Measurements from ENCODE around the gene ATL1.
A peak's percentile ranks its signal among the peaks of the same experiment; 100 is the strongest.

The ATL1 gene

GRCh38 chr14:50533241-50533705 lies 26.7 kb upstream of the ATL1 start:
- TF ChIP-seq, protein P1, sequence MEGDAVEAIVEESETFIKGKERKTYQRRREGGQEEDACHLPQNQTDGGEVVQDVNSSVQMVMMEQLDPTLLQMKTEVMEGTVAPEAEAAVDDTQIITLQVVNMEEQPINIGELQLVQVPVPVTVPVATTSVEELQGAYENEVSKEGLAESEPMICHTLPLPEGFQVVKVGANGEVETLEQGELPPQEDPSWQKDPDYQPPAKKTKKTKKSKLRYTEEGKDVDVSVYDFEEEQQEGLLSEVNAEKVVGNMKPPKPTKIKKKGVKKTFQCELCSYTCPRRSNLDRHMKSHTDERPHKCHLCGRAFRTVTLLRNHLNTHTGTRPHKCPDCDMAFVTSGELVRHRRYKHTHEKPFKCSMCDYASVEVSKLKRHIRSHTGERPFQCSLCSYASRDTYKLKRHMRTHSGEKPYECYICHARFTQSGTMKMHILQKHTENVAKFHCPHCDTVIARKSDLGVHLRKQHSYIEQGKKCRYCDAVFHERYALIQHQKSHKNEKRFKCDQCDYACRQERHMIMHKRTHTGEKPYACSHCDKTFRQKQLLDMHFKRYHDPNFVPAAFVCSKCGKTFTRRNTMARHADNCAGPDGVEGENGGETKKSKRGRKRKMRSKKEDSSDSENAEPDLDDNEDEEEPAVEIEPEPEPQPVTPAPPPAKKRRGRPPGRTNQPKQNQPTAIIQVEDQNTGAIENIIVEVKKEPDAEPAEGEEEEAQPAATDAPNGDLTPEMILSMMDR (IDR thresholded peaks at IDR 0.05; ENCODE audit: borderline replicate concordance, extremely low read depth, low read length, poor library complexity, severe bottlenecking) = no peak
- no peak for TF ChIP-seq EZH2 (IDR thresholded peaks at IDR 0.05; ENCODE audit: borderline replicate concordance, low read depth, low read length, severe bottlenecking)
- no peaks in the 10 kb centered on the region for H3K27me3 ChIP-seq (ENCODE audit: insufficient read depth, low read length, poor library complexity)
- H3K9ac ChIP-seq (ENCODE audit: low read depth, low read length) = peak overlapping the region; percentile 87
- no peak overlapping the region for H3K27ac ChIP-seq (ENCODE audit: low read length)
- H3K4me2 ChIP-seq (ENCODE audit: insufficient read depth, low read length) = peak overlapping the region; percentile 98
- H3K36me3 ChIP-seq (ENCODE audit: insufficient read depth, low read length) = peaks cover 11% of the 10 kb centered on the region; the same call in 1 of the 2 replicates
- peaks cover 39% of the 10 kb centered on the region for H3K4me1 ChIP-seq (ENCODE audit: insufficient read depth, low read length)
- H2AFZ ChIP-seq (ENCODE audit: low read depth, low read length) = peak overlapping the region; percentile 100
- H3K4me3 ChIP-seq (ENCODE audit: low read depth in 1 of 2, low read length in 2 of 2) = peak overlapping the region in 1 of 2 experiments; percentile 72; a peak in 2 of 4 replicates
- no peak for ATAC-seq (ENCODE audit: insufficient read depth, low read depth)
- peaks cover 2% of the 10 kb centered on the region for H3K9me3 ChIP-seq (ENCODE audit: insufficient read depth, low read length, severe bottlenecking)
- no peak for DNase-seq
- H3K79me2 ChIP-seq (ENCODE audit: insufficient read depth, low read length) = peaks cover 39% of the 10 kb centered on the region
- H4K20me1 ChIP-seq (ENCODE audit: insufficient read depth, low read length) = peaks cover 19% of the 10 kb centered on the region

GRCh38 chr14:50533806-50534205 lies 26.1 kb upstream of the ATL1 start:
- Histone ChIP-seq H3K4me1 (ENCODE audit: insufficient read depth, low read length) (peaks cover 36% of the 10 kb centered on the region), H3K79me2 (ENCODE audit: insufficient read depth, low read length) (peaks cover 34% of the 10 kb centered on the region), H4K20me1 (ENCODE audit: insufficient read depth, low read length) (peaks cover 16% of the 10 kb centered on the region), H3K27ac (ENCODE audit: low read length) (no peak overlapping the region), H3K4me3 (ENCODE audit: low read depth in 1 of 2, low read length in 2 of 2) (no peak overlapping the region), H3K9me3 (ENCODE audit: insufficient read depth, low read length, severe bottlenecking) (peaks cover 2% of the 10 kb centered on the region), H3K9ac (ENCODE audit: low read depth, low read length) (no peak overlapping the region), H3K27me3 (ENCODE audit: insufficient read depth, low read length, poor library complexity) (no peaks in the 10 kb centered on the region), H2AFZ (ENCODE audit: low read depth, low read length) (no peak overlapping the region), H3K4me2 (ENCODE audit: insufficient read depth, low read length) (no peak overlapping the region), H3K36me3 (ENCODE audit: insufficient read depth, low read length) (peaks cover 11% of the 10 kb centered on the region; the same call in 1 of the 2 replicates)
- DNase-seq (no peak), ATAC-seq (ENCODE audit: insufficient read depth, low read depth) (no peak)
- TF ChIP-seq, protein P1 (IDR thresholded peaks at IDR 0.05; ENCODE audit: borderline replicate concordance, extremely low read depth, low read length, poor library complexity, severe bottlenecking) = no peak
- no peak for TF ChIP-seq EZH2 (IDR thresholded peaks at IDR 0.05; ENCODE audit: borderline replicate concordance, low read depth, low read length, severe bottlenecking)

DNA sequence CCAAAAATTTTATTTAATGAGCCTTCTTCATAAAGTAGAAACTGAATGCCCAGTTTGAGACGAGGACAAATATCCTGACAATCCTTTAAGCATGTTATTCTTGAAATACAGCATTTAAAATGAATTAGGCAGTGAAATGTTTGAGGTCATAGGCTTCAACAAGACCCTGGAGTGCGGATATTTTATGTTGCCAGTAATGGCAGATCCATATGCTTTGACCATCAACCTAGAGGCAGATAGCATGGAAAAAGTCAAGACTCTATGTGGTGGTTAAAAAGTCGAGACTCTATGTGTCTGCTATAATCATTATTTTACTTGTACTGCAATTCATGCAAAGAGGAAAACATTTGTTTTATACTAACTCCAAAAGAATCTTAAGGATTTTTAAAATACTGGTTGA lies 25.5 kb upstream of the ATL1 start:
- TF ChIP-seq, protein P1 (IDR thresholded peaks at IDR 0.05; ENCODE audit: borderline replicate concordance, extremely low read depth, low read length, poor library complexity, severe bottlenecking) = no peak
- no peak for TF ChIP-seq EZH2 (IDR thresholded peaks at IDR 0.05; ENCODE audit: borderline replicate concordance, low read depth, low read length, severe bottlenecking)
- no peak overlapping the region for H3K4me3 ChIP-seq (ENCODE audit: low read depth in 1 of 2, low read length in 2 of 2)
- no peak overlapping the region for H3K4me2 ChIP-seq (ENCODE audit: insufficient read depth, low read length)
- H4K20me1 ChIP-seq (ENCODE audit: insufficient read depth, low read length) = peaks cover 12% of the 10 kb centered on the region
- ATAC-seq (ENCODE audit: insufficient read depth, low read depth) = no peak
- peaks cover 5% of the 10 kb centered on the region; the same call in 1 of the 2 replicates for H3K36me3 ChIP-seq (ENCODE audit: insufficient read depth, low read length)
- peaks cover 30% of the 10 kb centered on the region for H3K4me1 ChIP-seq (ENCODE audit: insufficient read depth, low read length)
- H2AFZ ChIP-seq (ENCODE audit: low read depth, low read length) = no peak overlapping the region
- peaks cover 28% of the 10 kb centered on the region for H3K79me2 ChIP-seq (ENCODE audit: insufficient read depth, low read length)
- no peak for DNase-seq
- H3K9ac ChIP-seq (ENCODE audit: low read depth, low read length) = no peak overlapping the region
- no peak overlapping the region for H3K27ac ChIP-seq (ENCODE audit: low read length)
- H3K27me3 ChIP-seq (ENCODE audit: insufficient read depth, low read length, poor library complexity) = no peaks in the 10 kb centered on the region
- peaks cover 2% of the 10 kb centered on the region for H3K9me3 ChIP-seq (ENCODE audit: insufficient read depth, low read length, severe bottlenecking)
